ENCODE measurements around the gene SRI.
A peak's percentile ranks its signal among the peaks of the same experiment; 100 is the strongest.
"Not testable (repeated sequence)": the region's sequence is repeated elsewhere in the genome, so short reads cannot be mapped to it uniquely, and the experiment has no call there.

Gene SRI

GRCh38 chr7:88219781-88220747 lies at the start of gene SRI:
Gene SRI (minus strand): TSS chr7:88220038. CDS start chr7:88220026, 12 bp downstream.
- DNase-seq (ENCODE audit: low read depth), result peak; percentile 82

GRCh38 chr7:88269586-88269985 lies 49.7 kb upstream of the SRI start:
- no peak for DNase-seq (ENCODE audit: low read depth)

- no peak for DNase-seq (ENCODE audit: low read depth)
Measured at GRCh38 chr7:88268858-88269257, 49.0 kb upstream of the SRI start.

- no peak for DNase-seq (ENCODE audit: low read depth)
Measured at GRCh38 chr7:88268051-88268450, 48.2 kb upstream of the SRI start.

- DNase-seq (ENCODE audit: low read depth), result no peak
Measured at GRCh38 chr7:88267421-88267820, 47.6 kb upstream of the SRI start.

GRCh38 chr7:88264987-88265386 lies 45.1 kb upstream of the SRI start:
- not testable (repeated sequence) for DNase-seq (ENCODE audit: low read depth)

- DNase-seq (ENCODE audit: low read depth), result no peak
Measured at GRCh38 chr7:88262562-88262961, 42.7 kb upstream of the SRI start.

GRCh38 chr7:88260719-88261118 lies 40.9 kb upstream of the SRI start:
- no peak for DNase-seq (ENCODE audit: low read depth)

GRCh38 chr7:88259656-88260380 lies 40.0 kb upstream of the SRI start:
- no peak for DNase-seq (ENCODE audit: low read depth)

- DNase-seq (ENCODE audit: low read depth), result not testable (repeated sequence)
Measured at GRCh38 chr7:88258296-88258695, 38.5 kb upstream of the SRI start.

- no peak for DNase-seq (ENCODE audit: low read depth)
Measured at GRCh38 chr7:88256906-88257305, 37.1 kb upstream of the SRI start.

- no peak for DNase-seq (ENCODE audit: low read depth)
Measured at GRCh38 chr7:88254721-88255424, 35.0 kb upstream of the SRI start.

GRCh38 chr7:88253640-88254039 lies 33.8 kb upstream of the SRI start:
- DNase-seq (ENCODE audit: low read depth), result no peak

- no peak for DNase-seq (ENCODE audit: low read depth)
Measured at GRCh38 chr7:88244258-88244657, 24.4 kb upstream of the SRI start.

- no peak for DNase-seq (ENCODE audit: low read depth)
Measured at GRCh38 chr7:88243345-88243909, 23.6 kb upstream of the SRI start.

GRCh38 chr7:88239852-88240251 lies 20.0 kb upstream of the SRI start:
- no peak for DNase-seq (ENCODE audit: low read depth)

GRCh38 chr7:88233828-88234227 lies 14.0 kb upstream of the SRI start:
- DNase-seq (ENCODE audit: low read depth), result no peak

- no peak for DNase-seq (ENCODE audit: low read depth)
Measured at GRCh38 chr7:88230646-88231045, 10.8 kb upstream of the SRI start.

- DNase-seq (ENCODE audit: low read depth), result no peak
Measured at GRCh38 chr7:88229302-88229995, 9.6 kb upstream of the SRI start.

- DNase-seq (ENCODE audit: low read depth), result no peak
Measured at GRCh38 chr7:88226886-88227516, 7.2 kb upstream of the SRI start.

GRCh38 chr7:88226201-88226600 lies 6.4 kb upstream of the SRI start:
- no peak for DNase-seq (ENCODE audit: low read depth)
